HCT116 (cell line): ENCODE data around the gene ABTB1. TPM values are rescaled to one million over a fixed set of nuclear protein-coding genes. Genes with fewer than 3 reads are reported as not detected.

Experiments used
- ATAC-seq: fragments of 200-7000 bp; cut with Tn5 transposase; 2 replicates; pipeline ENCODE4 v1.9.1; 2020; ENCODE audit warnings: mild to moderate bottlenecking, moderate library complexity
- BruUV-seq: library from RNA; stranded (reverse); fragments of 400-500 nt; replicated peaks from 2 replicates; lab custom pipeline; 2021; lab: Mats Ljungman, UMichigan
- CTCF ChIA-PET: fragments of 300-600 bp; sonication (Branson Sonifier 250); formaldehyde crosslinking; loops from one replicate; lab custom pipeline; 2021; ENCODE audit warnings: antibody characterized with exemption; lab: Charles Lee
- POLR2A ChIA-PET: fragments of 300-600, 350-600 bp; sonication (Branson Sonifier 250); formaldehyde crosslinking; loops from one replicate; lab custom pipeline; 2021; ENCODE audit warnings: antibody characterized with exemption; lab: Charles Lee
- RAD21 ChIA-PET, 2 experiments: fragments of 300-600 bp; sonication (Branson Sonifier 250); formaldehyde crosslinking; loops; one replicate each; lab custom pipeline; 2023; ENCODE audit warnings: low total read pairs in 2 of 2; ENCODE audit not compliant: uncharacterized antibody in 2 of 2, unreplicated experiment in 2 of 2, low non-redundant PET in 1 of 2; lab: Charles Lee
- DNase-seq: peaks from one replicate; pipeline ENCODE4 v3.0.0-alpha.2; 2010; ENCODE audit warnings: low read depth, low spot score
- H2AFZ ChIP-seq: fragments of 200-600 bp; shearing (Covaris generic), sonication (generic); 2 replicates; pipeline ENCODE4 v1.6.1; 2017; ENCODE audit warnings: low read depth, mixed run types, mixed read lengths, antibody characterized with exemption, low read length; ENCODE audit not compliant: poor library complexity, severe bottlenecking
- H3K27ac ChIP-seq: 2 replicates; pipeline ENCODE4 v1.5.1; 2012; ENCODE audit warnings: low read depth, low read length
- H3K27me3 ChIP-seq: fragments of 200-600 bp; sonication (generic); 2 replicates; pipeline ENCODE4 v1.6.1; 2016; ENCODE audit warnings: mixed run types, low read length, mixed read lengths; ENCODE audit not compliant: insufficient read depth
- H3K36me3 ChIP-seq, 2 experiments: fragments of 200-500 bp in 1 of 2; fragments of 200-600 bp in 1 of 2; sonication (Bioruptor generic) in 1 of 2; sonication (generic) in 1 of 2; 2 replicates each; pipeline versions ENCODE4 v1.5.1 to v1.6.1; 2014 to 2016; ENCODE audit warnings: low read length in 2 of 2, inconsistent platforms in 1 of 2, mixed read lengths in 1 of 2, mixed run types in 1 of 2; ENCODE audit not compliant: insufficient read depth in 2 of 2, control insufficient read depth in 1 of 2
- H3K4me1 ChIP-seq, 2 experiments: fragments of 200-600 bp in 1 of 2; sonication (generic) in 1 of 2; 2 replicates each; pipeline versions ENCODE4 v1.5.1 to v1.6.1; 2012 to 2017; ENCODE audit warnings: low read length in 2 of 2, inconsistent platforms in 1 of 2, mild to moderate bottlenecking in 1 of 2, mixed read lengths in 1 of 2, mixed run types in 1 of 2, moderate library complexity in 1 of 2; ENCODE audit not compliant: insufficient read depth in 2 of 2, control insufficient read depth in 1 of 2
- H3K4me2 ChIP-seq: fragments of 200-600 bp; sonication (generic); 2 replicates; pipeline ENCODE4 v1.6.1; 2017; ENCODE audit warnings: mixed run types, low read length, mixed read lengths
- H3K4me3 ChIP-seq, 2 experiments: fragments of 200-600 bp in 1 of 2; sonication (generic) in 1 of 2; replicated peaks in 1 of 2; 2 replicates each; pipeline ENCODE4 v1.5.1; 2011 to 2016; ENCODE audit warnings: low read length in 2 of 2, control low read depth in 1 of 2, low read depth in 1 of 2, mild to moderate bottlenecking in 1 of 2, mixed read lengths in 1 of 2, mixed run types in 1 of 2
- H3K79me2 ChIP-seq: fragments of 200-600 bp; sonication (generic); 2 replicates; pipeline ENCODE4 v1.6.1; 2017; ENCODE audit warnings: mild to moderate bottlenecking, mixed run types, low read length, moderate library complexity, mixed read lengths; ENCODE audit not compliant: insufficient read depth
- H3K9ac ChIP-seq: fragments of 200-600 bp; sonication (generic); 2 replicates; pipeline ENCODE4 v1.6.1; 2016; ENCODE audit warnings: low read length, mixed read lengths
- H3K9me2 ChIP-seq: fragments of 200-600 bp; sonication (generic), shearing (Covaris generic); 2 replicates; pipeline ENCODE4 v1.6.1; 2017; ENCODE audit warnings: mixed run types, mild to moderate bottlenecking, moderate library complexity; ENCODE audit not compliant: insufficient read depth
- H3K9me3 ChIP-seq, 2 experiments: fragments of 200-500 bp in 1 of 2; fragments of 200-600 bp in 1 of 2; sonication (Bioruptor generic) in 1 of 2; sonication (generic) in 1 of 2; 2 replicates each; pipeline ENCODE4 v1.6.1; 2014 to 2017; ENCODE audit warnings: low read length in 2 of 2, mixed read lengths in 2 of 2, inconsistent platforms in 1 of 2, low read depth in 1 of 2, mild to moderate bottlenecking in 1 of 2, mixed run types in 1 of 2, moderate library complexity in 1 of 2; ENCODE audit not compliant: control insufficient read depth in 1 of 2, insufficient read depth in 1 of 2
- H4K20me1 ChIP-seq: fragments of 200-600 bp; sonication (generic), shearing (Covaris generic); 2 replicates; pipeline ENCODE4 v1.6.1; 2017; ENCODE audit warnings: mixed run types, mild to moderate bottlenecking, moderate library complexity; ENCODE audit not compliant: insufficient read depth
- ELF1 ChIP-seq: IDR thresholded peaks from 2 replicates; pipeline ENCODE4 v1.6.1; 2012; ENCODE audit warnings: low read depth, borderline replicate concordance
- EZH2 ChIP-seq: fragments of 200-600 bp; sonication (generic); IDR thresholded peaks from 2 replicates; pipeline ENCODE4 v1.6.1; 2017; ENCODE audit warnings: antibody characterized with exemption, mixed run types
- POLR2A ChIP-seq: IDR thresholded peaks from 2 replicates; pipeline ENCODE4 v1.7.0; 2011; ENCODE audit warnings: borderline replicate concordance; ENCODE audit not compliant: insufficient read depth, insufficient read length; ENCODE audit errors: extremely low read depth
- SIN3A ChIP-seq: IDR thresholded peaks from 2 replicates; pipeline ENCODE4 v1.6.1; 2012; ENCODE audit warnings: low read depth
- SP1 ChIP-seq: IDR thresholded peaks from 2 replicates; pipeline ENCODE4 v1.6.1; 2012; ENCODE audit warnings: low read depth
- YY1 ChIP-seq: IDR thresholded peaks from 2 replicates; pipeline ENCODE4 v1.6.1; 2011; ENCODE audit warnings: low read length, low read depth, moderate library complexity, mild to moderate bottlenecking; ENCODE audit not compliant: insufficient replicate concordance; ENCODE audit errors: extremely low read depth
- ZFX ChIP-seq: fragments of 450-650 bp; IDR thresholded peaks from 2 replicates; pipeline ENCODE4 v1.6.1; 2017
- intact Hi-C: fragments of 100-400 bp; cut with micrococcal nuclease; formaldehyde crosslinking; loops from 2 replicates; pipeline ENCODE4 v1.10.0; 2022
- total RNA-seq: library from RNA; stranded (reverse); gene quantifications from one replicate; pipeline ENCODE4 v1.2.1, GENCODE V29; 2021; ENCODE audit not compliant: unreplicated experiment
- TF ChIP-seq, protein P1 (sequence below): IDR thresholded peaks from 2 replicates; pipeline ENCODE4 v1.6.1; 2011; ENCODE audit warnings: mild to moderate bottlenecking, low read length, moderate library complexity; ENCODE audit not compliant: insufficient replicate concordance; ENCODE audit errors: extremely low read depth
- TF ChIP-seq, protein P2 (sequence below): IDR thresholded peaks from 2 replicates; pipeline ENCODE4 v1.6.1; 2012
- TF ChIP-seq, protein P3 (sequence below): IDR thresholded peaks from 2 replicates; pipeline ENCODE4 v1.6.1; 2012; ENCODE audit warnings: low read depth

ABTB1 gene
- total RNA-seq, 1 experiment from 2014 or later, result 19.4 TPM

DNA sequence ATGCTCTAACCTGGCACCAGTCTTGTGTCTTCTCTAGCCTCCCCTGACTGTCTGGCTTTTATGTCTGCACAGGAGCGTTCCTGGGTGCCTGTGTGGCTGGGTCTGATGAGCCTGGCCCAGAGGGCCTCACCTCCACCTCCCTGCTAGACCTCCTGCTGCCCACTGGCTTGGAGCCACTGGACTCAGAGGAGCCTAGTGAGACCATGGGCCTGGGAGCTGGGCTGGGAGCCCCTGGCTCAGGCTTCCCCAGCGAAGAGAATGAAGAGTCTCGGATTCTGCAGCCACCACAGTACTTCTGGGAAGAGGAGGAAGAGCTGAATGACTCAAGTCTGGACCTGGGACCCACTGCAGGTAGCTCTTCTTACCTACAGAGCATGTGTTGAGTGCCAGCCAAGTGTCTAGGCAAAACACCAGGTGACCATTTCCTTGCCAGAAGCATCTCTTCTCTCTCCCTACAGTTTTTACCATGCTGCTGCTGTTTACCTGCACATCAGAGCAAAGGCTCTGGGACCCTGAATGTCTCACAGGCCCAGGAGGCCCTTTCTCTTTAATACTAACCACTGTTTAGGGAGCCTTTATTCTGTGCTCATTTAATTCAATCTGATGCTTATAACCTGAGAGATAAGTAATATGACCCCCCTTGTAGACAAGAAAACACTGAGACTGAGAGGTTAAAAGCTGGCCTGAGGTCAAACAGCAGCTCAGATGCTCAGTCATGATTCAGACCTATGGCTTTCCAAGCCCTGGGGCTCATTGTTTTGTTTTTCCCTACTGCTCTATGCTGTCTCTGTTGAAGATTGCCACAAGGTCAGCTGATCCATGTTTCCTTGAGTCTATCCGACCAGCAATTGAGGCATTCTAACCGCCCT is 33.3 kb upstream of the ABTB1 start (continued):
- TF ChIP-seq POLR2A (no peak), SP1 (no peak)

DNA sequence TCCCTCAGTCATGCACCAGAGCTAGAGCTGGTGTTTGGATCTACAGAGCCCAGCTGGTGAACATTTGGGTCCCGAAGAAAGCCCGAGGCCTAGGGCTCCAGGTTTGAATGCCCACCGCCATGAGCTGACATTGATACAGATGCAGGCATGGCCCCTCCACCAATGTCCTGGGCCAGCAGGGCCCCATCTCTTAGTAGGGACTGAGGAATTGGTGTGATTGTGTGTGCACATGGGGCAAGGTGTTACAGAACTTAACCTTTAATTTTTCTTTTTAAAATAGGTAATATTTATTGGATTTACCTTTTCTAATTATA is 32.8 kb upstream of the ABTB1 start:
- ChIA-PET POLR2A (no interaction called here), RAD21 (interaction anchor here in 1 of 2 experiments (0.6 kb wide), 1 partner anchor 55 kb away, joined by 5 read pairs; no protein-coding TSS in a partner anchor), CTCF (no interaction called here)
- no peak overlapping the region for H3K27ac ChIP-seq
- H2AFZ ChIP-seq, result no peak overlapping the region
- no peaks in the 10 kb centered on the region for H3K79me2 ChIP-seq
- no TSS peak for BruUV-seq
- H4K20me1 ChIP-seq, result no peaks in the 10 kb centered on the region
- DNase-seq (no peak), ATAC-seq (no peak)
- no peak overlapping the region for H3K9ac ChIP-seq
- no peaks in the 10 kb centered on the region for H3K36me3 ChIP-seq
- intact Hi-C loops, result no loop called here
- no peaks in the 10 kb centered on the region for H3K9me2 ChIP-seq
- no peak overlapping the region for H3K4me2 ChIP-seq
- TF ChIP-seq, protein P1, sequence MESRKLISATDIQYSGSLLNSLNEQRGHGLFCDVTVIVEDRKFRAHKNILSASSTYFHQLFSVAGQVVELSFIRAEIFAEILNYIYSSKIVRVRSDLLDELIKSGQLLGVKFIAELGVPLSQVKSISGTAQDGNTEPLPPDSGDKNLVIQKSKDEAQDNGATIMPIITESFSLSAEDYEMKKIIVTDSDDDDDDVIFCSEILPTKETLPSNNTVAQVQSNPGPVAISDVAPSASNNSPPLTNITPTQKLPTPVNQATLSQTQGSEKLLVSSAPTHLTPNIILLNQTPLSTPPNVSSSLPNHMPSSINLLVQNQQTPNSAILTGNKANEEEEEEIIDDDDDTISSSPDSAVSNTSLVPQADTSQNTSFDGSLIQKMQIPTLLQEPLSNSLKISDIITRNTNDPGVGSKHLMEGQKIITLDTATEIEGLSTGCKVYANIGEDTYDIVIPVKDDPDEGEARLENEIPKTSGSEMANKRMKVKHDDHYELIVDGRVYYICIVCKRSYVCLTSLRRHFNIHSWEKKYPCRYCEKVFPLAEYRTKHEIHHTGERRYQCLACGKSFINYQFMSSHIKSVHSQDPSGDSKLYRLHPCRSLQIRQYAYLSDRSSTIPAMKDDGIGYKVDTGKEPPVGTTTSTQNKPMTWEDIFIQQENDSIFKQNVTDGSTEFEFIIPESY, result no peak
- TF ChIP-seq SIN3A (no peak), YY1 (no peak), ZFX (no peak), SP1 (no peak), EZH2 (no peak), ELF1 (no peak), POLR2A (no peak)
- TF ChIP-seq, protein P2, sequence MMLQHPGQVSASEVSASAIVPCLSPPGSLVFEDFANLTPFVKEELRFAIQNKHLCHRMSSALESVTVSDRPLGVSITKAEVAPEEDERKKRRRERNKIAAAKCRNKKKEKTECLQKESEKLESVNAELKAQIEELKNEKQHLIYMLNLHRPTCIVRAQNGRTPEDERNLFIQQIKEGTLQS, result no peak
- TF ChIP-seq, protein P3, sequence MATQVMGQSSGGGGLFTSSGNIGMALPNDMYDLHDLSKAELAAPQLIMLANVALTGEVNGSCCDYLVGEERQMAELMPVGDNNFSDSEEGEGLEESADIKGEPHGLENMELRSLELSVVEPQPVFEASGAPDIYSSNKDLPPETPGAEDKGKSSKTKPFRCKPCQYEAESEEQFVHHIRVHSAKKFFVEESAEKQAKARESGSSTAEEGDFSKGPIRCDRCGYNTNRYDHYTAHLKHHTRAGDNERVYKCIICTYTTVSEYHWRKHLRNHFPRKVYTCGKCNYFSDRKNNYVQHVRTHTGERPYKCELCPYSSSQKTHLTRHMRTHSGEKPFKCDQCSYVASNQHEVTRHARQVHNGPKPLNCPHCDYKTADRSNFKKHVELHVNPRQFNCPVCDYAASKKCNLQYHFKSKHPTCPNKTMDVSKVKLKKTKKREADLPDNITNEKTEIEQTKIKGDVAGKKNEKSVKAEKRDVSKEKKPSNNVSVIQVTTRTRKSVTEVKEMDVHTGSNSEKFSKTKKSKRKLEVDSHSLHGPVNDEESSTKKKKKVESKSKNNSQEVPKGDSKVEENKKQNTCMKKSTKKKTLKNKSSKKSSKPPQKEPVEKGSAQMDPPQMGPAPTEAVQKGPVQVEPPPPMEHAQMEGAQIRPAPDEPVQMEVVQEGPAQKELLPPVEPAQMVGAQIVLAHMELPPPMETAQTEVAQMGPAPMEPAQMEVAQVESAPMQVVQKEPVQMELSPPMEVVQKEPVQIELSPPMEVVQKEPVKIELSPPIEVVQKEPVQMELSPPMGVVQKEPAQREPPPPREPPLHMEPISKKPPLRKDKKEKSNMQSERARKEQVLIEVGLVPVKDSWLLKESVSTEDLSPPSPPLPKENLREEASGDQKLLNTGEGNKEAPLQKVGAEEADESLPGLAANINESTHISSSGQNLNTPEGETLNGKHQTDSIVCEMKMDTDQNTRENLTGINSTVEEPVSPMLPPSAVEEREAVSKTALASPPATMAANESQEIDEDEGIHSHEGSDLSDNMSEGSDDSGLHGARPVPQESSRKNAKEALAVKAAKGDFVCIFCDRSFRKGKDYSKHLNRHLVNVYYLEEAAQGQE, result no peak
- H3K4me1 ChIP-seq, result peaks cover 0 to 4% of the 10 kb centered on the region in 2 experiments; a peak in 1 of 4 replicates
- H3K4me3 ChIP-seq, result no peak overlapping the region
- no peaks in the 10 kb centered on the region for H3K27me3 ChIP-seq
- no peaks in the 10 kb centered on the region for H3K9me3 ChIP-seq
